NOMO-1 treated with DMSO at 0.1 percent for 48 hours (cell line): ENCODE results near the gene CALCA.

Experiments
- DNase-seq: peaks from one replicate; lab custom pipeline; 2025; ENCODE audit not compliant: unreplicated experiment; lab: John Stamatoyannopoulos, UW

CALCA gene

GRCh38 chr11:14949437-14950147 is 22.6 kb downstream of the CALCA start:
- DNase-seq = no peak

- no peak for DNase-seq
Observed at GRCh38 chr11:14942745-14943144, 29.4 kb downstream of the CALCA start.

GRCh38 chr11:14938936-14939335 is 33.2 kb downstream of the CALCA start:
- DNase-seq = no peak

DNA sequence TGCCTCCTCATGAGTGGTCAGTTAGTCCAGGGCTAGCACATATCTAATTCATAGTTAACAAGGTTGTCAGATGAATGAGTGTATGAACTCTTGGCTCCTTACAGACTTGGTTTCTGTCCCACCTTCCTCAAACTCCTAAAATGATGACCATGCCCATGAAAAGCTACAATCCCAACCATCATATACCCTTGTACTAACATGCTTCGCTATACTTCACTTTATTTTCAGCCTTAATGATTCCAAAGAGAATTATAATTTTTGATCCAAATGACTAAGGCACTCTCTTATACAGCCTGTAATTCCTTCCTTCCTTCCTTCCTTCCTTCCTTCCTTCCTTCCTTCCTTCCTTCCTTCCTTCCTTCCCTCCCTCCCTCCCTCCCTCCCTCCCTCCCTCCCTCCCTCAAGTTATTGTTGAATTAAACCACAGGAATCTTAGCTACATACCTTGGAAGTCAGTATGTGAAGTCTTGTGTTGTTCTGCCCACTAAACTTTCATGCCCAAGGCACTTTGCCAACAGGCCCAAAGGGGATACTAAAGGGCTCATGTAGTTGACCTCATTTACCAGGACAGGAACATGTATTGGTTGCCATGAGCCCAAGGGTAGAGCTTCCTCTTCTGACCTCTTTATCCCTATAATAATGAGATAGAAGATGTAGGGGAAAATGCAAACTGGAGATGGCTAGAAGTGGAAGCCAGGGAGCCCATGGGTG is 37.4 kb downstream of the CALCA start:
- no peak for DNase-seq

DNA sequence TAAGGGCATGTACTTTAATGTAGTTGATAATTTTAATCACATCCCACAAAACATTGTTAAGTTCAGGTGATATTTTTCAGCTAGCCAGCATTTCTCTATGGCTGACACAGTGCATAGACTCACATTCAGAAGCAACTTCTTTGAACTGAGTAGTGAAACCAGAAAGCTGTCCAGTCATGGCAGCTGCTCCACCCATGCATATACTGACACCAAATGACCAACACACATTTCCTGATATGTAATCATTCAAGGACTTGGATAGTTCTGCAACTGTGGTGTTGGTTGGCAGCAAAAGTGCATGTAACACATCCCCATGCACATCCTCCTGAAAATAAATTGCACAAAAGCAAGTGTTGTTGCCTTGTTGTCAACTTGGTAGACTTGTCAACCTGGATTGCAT is 39.7 kb downstream of the CALCA start:
- DNase-seq = no peak

DNA sequence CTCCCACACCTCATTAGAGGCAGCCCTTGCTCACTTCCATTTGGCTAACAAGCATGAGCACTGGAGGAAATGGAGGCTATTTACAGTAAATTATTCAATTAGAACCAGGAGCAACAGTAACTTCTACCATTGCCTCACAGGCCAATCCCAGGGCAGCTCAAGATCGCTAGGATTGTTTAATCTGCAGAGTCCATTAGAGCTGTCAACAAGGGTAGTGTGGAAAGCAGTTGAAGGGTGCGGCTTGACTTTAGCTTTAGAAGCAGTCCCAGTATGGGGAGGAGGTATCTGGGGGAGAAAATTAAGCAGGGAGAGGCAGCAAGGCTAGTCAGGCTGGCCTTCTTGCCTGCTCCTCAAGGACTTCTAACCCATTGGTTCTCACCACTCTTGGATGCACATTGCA is 41.8 kb downstream of the CALCA start:
- DNase-seq = no peak

- no peak for DNase-seq
Observed at GRCh38 chr11:14927146-14927545, 45.0 kb downstream of the CALCA start.

- no peak for DNase-seq
Observed at GRCh38 chr11:14924318-14924717, 47.8 kb downstream of the CALCA start.
